ENCODE measurements around the gene TRIM27.

DNA sequence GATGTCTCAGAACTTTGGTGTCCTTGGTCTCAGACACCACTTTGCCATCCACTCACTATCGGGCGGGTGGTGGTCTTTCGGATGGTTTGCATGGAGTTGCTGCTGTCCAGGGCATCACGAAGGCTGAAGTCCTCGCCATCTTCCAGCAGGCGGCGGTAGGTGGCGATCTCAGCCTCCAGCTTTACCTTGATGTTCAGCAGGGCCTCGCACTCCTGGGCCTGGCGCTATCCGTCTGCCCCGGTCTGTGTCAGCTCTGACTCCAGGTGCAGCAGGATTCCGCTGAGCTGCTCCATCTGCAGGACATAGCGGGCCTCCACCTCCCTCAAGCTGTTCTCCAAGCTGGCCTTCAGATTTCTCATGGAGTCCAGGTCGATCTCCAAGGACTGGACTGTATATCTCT lies 45.3 kb upstream of the TRIM27 start:
- TF ChIP-seq CTCF (IDR thresholded peaks at IDR 0.05; ENCODE audit: borderline replicate concordance, extremely low read depth, low read length, poor library complexity, severe bottlenecking), result peak; percentile 12
- no peak for TF ChIP-seq EZH2 (IDR thresholded peaks at IDR 0.05; ENCODE audit: borderline replicate concordance, low read depth, low read length, severe bottlenecking)
